Forelimb muscle (tissue), 1 donor: Measurements from ENCODE around the gene PEX14. TPM values are rescaled to one million over a fixed set of nuclear protein-coding genes. Genes with fewer than 3 reads are reported as not detected.

Source experiments
- DNase-seq: peaks from one replicate; pipeline ENCODE4 v3.0.0-alpha.2; 2013; ENCODE audit warnings: low read depth
- polyA plus RNA-seq: library from polyadenylated mRNA; unstranded; fragments of 120-200 nt; gene quantifications from one replicate; pipeline ENCODE4 v1.2.1, GENCODE V29; 2013; ENCODE audit not compliant: insufficient read length

The PEX14 gene
- polyA plus RNA-seq, 1 donor, result 13.9 TPM

- no peak for DNase-seq
These were observed 157.3 kb downstream of the PEX14 start for GRCh38 chr1:10631811-10632593.

GRCh38 chr1:10632691-10633090 lies 157.9 kb downstream of the PEX14 start:
- DNase-seq, result no peak

GRCh38 chr1:10633416-10633815 lies 158.7 kb downstream of the PEX14 start:
- DNase-seq, result no peak

GRCh38 chr1:10634075-10634427 lies 159.3 kb downstream of the PEX14 start:
- DNase-seq, result no peak

- no peak for DNase-seq
These were observed 159.8 kb downstream of the PEX14 start for GRCh38 chr1:10634428-10635084.

GRCh38 chr1:10635085-10635896 lies 160.5 kb downstream of the PEX14 start:
- no peak for DNase-seq

- no peak for DNase-seq
These were observed 161.2 kb downstream of the PEX14 start for GRCh38 chr1:10635992-10636391.

- no peak for DNase-seq
These were observed 162.7 kb downstream of the PEX14 start for GRCh38 chr1:10637400-10637799.

GRCh38 chr1:10637834-10638558 lies 163.2 kb downstream of the PEX14 start:
- no peak for DNase-seq

GRCh38 chr1:10638559-10639005 lies 163.8 kb downstream of the PEX14 start:
- no peak for DNase-seq

GRCh38 chr1:10639011-10639774 lies 164.4 kb downstream of the PEX14 start:
- no peak for DNase-seq

- no peak for DNase-seq
These were observed 165.2 kb downstream of the PEX14 start for GRCh38 chr1:10639775-10640578.

GRCh38 chr1:10640843-10641553 lies 166.2 kb downstream of the PEX14 start:
- no peak for DNase-seq

GRCh38 chr1:10641976-10642375 lies 167.2 kb downstream of the PEX14 start:
- no peak for DNase-seq

GRCh38 chr1:10642403-10643080 lies 167.8 kb downstream of the PEX14 start:
- DNase-seq, result no peak

GRCh38 chr1:10643607-10644306 lies 169.0 kb downstream of the PEX14 start:
- no peak for DNase-seq

- no peak for DNase-seq
These were observed 169.8 kb downstream of the PEX14 start for GRCh38 chr1:10644307-10645128.
